ENCODE data around the gene GEMIN5. TPM values are rescaled to one million over a fixed set of nuclear protein-coding genes. Genes with fewer than 3 reads are reported as not detected.
A peak's percentile ranks its signal among the peaks of the same experiment; 100 is the strongest.

GEMIN5 gene
- polyA plus RNA-seq, 3 donors: 2.0 to 3.8 (median 2.2) TPM

- Histone ChIP-seq H3K4me3 (replicated peaks in 1 of 3; ENCODE audit: low read depth in 2 of 3, low read length in 3 of 3) (no peak overlapping the region), H3K9ac (ENCODE audit: insufficient read depth, low read length, poor library complexity, severe bottlenecking) (no peak overlapping the region), H3K79me2 (ENCODE audit: insufficient read depth, low read length) (peaks cover 7% of the 10 kb centered on the region), H3K27me3 (ENCODE audit: control insufficient read depth in 2 of 2, insufficient read depth in 2 of 2, low read length in 2 of 2) (no peaks in the 10 kb centered on the region), H2AFZ (ENCODE audit: insufficient read depth, low read depth, low read length, poor library complexity, severe bottlenecking) (no peak overlapping the region), H3K9me3 (replicated peaks in 1 of 2; ENCODE audit: control insufficient read depth in 1 of 2, insufficient read depth in 1 of 2, low read length in 2 of 2) (no peaks in the 10 kb centered on the region), H3K4me1 (ENCODE audit: control insufficient read depth in 1 of 2, insufficient read depth in 2 of 2, low read length in 2 of 2) (peaks cover 15 to 16% of the 10 kb centered on the region in 2 donors), H3K4me2 (replicated peaks; ENCODE audit: extremely low read depth, low read length, poor library complexity, severe bottlenecking) (no peak overlapping the region), H3K27ac (ENCODE audit: low read depth in 1 of 2, low read length in 2 of 2) (no peak overlapping the region), H4K20me1 (ENCODE audit: insufficient read depth, low read length) (no peaks in the 10 kb centered on the region), H3K36me3 (replicated peaks in 1 of 2; ENCODE audit: control insufficient read depth in 1 of 2, insufficient read depth in 2 of 2, low read length in 2 of 2) (peaks cover 10 to 50% of the 10 kb centered on the region in 2 donors)
- intact Hi-C loops (cut with micrococcal nuclease): loop anchor here in 1 of 2 donors (10.0 kb wide), 1 partner anchor 279 kb away; no protein-coding TSS in a partner anchor
- peak overlapping the region in 1 of 7 donors; percentile 37 for H3K27ac Mint-ChIP-seq
- DNase-seq: no peak
- H3K4me1 Mint-ChIP-seq: peaks cover 14% of the 10 kb centered on the region
- TF ChIP-seq, protein P1, sequence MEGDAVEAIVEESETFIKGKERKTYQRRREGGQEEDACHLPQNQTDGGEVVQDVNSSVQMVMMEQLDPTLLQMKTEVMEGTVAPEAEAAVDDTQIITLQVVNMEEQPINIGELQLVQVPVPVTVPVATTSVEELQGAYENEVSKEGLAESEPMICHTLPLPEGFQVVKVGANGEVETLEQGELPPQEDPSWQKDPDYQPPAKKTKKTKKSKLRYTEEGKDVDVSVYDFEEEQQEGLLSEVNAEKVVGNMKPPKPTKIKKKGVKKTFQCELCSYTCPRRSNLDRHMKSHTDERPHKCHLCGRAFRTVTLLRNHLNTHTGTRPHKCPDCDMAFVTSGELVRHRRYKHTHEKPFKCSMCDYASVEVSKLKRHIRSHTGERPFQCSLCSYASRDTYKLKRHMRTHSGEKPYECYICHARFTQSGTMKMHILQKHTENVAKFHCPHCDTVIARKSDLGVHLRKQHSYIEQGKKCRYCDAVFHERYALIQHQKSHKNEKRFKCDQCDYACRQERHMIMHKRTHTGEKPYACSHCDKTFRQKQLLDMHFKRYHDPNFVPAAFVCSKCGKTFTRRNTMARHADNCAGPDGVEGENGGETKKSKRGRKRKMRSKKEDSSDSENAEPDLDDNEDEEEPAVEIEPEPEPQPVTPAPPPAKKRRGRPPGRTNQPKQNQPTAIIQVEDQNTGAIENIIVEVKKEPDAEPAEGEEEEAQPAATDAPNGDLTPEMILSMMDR (IDR thresholded peaks at IDR 0.05): no peak
- peaks cover 0 to 1% (median 0%) of the 10 kb centered on the region in 3 donors for H3K27me3 Mint-ChIP-seq (ENCODE audit: low read depth in 3 of 3)
- no peak overlapping the region for H3K4me3 Mint-ChIP-seq
- peaks cover 42 to 53% of the 10 kb centered on the region in 2 donors for H3K36me3 Mint-ChIP-seq
- no peaks in the 10 kb centered on the region for H3K9me3 Mint-ChIP-seq
- WGBS (ENCODE audit: insufficient coverage): 100% methylated on average over 1 of the region's 3 CpGs
These were observed 4.5 kb downstream of the GEMIN5 start for GRCh38 chr5:154933537-154933936.

GRCh38 chr5:154923441-154924430 is 14.3 kb downstream of the GEMIN5 start:
- Histone ChIP-seq H3K36me3 (replicated peaks in 1 of 2; ENCODE audit: control insufficient read depth in 1 of 2, insufficient read depth in 2 of 2, low read length in 2 of 2) (peaks cover 77 to 88% of the 10 kb centered on the region in 2 donors), H3K4me2 (replicated peaks; ENCODE audit: extremely low read depth, low read length, poor library complexity, severe bottlenecking) (no peak overlapping the region), H3K9ac (ENCODE audit: insufficient read depth, low read length, poor library complexity, severe bottlenecking) (no peak overlapping the region), H3K27me3 (ENCODE audit: control insufficient read depth in 2 of 2, insufficient read depth in 2 of 2, low read length in 2 of 2) (no peaks in the 10 kb centered on the region), H4K20me1 (ENCODE audit: insufficient read depth, low read length) (no peaks in the 10 kb centered on the region), H3K4me1 (ENCODE audit: control insufficient read depth in 1 of 2, insufficient read depth in 2 of 2, low read length in 2 of 2) (no peaks in the 10 kb centered on the region), H3K9me3 (replicated peaks in 1 of 2; ENCODE audit: control insufficient read depth in 1 of 2, insufficient read depth in 1 of 2, low read length in 2 of 2) (no peaks in the 10 kb centered on the region), H3K4me3 (replicated peaks in 1 of 3; ENCODE audit: low read depth in 2 of 3, low read length in 3 of 3) (no peak overlapping the region), H3K79me2 (ENCODE audit: insufficient read depth, low read length) (no peaks in the 10 kb centered on the region), H2AFZ (ENCODE audit: insufficient read depth, low read depth, low read length, poor library complexity, severe bottlenecking) (no peak overlapping the region), H3K27ac (ENCODE audit: low read depth in 1 of 2, low read length in 2 of 2) (no peak overlapping the region)
- TF ChIP-seq, protein P1 (IDR thresholded peaks at IDR 0.05): no peak
- intact Hi-C loops (cut with micrococcal nuclease): no loop called here
- Mint-ChIP-seq H3K9me3 (no peaks in the 10 kb centered on the region), H3K4me3 (no peak overlapping the region), H3K27ac (no peak overlapping the region), H3K27me3 (ENCODE audit: low read depth in 3 of 3) (no peaks in the 10 kb centered on the region), H3K36me3 (peaks cover 74 to 81% of the 10 kb centered on the region in 2 donors), H3K4me1 (no peaks in the 10 kb centered on the region)
- no peak for DNase-seq
- WGBS (ENCODE audit: insufficient coverage): 100% methylated on average over 2 of the region's 7 CpGs

Measured in CD14-positive monocyte (primary cell).